ENCODE results near the gene TBX2. TPM values are rescaled to one million over a fixed set of nuclear protein-coding genes. Genes with fewer than 3 reads are reported as not detected.

TBX2 gene
- total and polyA plus RNA-seq, 2 of the 13 experiments (the other 11 are each of a cell fraction or from before 2014, with no cell fraction given), result 2.8 to 15.3 TPM

- TF ChIP-seq SOX6 (IDR thresholded peaks at IDR 0.05) (no peak), SOX6 (CRISPR knock-in tag; IDR thresholded peaks at IDR 0.05) (peak; percentile 77), ZNF280B (CRISPR knock-in tag; IDR thresholded peaks at IDR 0.05; ENCODE audit: borderline replicate concordance) (peak; percentile 69), PCBP1 (IDR thresholded peaks at IDR 0.05; ENCODE audit: borderline replicate concordance, low read depth, low read length) (no peak), ZNF780A (CRISPR knock-in tag; IDR thresholded peaks at IDR 0.05) (no peak), LCORL (IDR thresholded peaks at IDR 0.05) (no peak), LCORL (CRISPR knock-in tag; IDR thresholded peaks at IDR 0.05) (peak; percentile 88; the same call in 1 of the 2 replicates), FIP1L1 (IDR thresholded peaks at IDR 0.05; ENCODE audit: borderline replicate concordance, insufficient read depth, low read depth, low read length) (no peak), NONO (IDR thresholded peaks at IDR 0.05) (no peak), NONO (CRISPR knock-in tag; conservative IDR thresholded peaks at IDR 0.05) (0 out of 2 replicates have a peak, but pooled peaks have one; percentile 46), ZNF362 (CRISPR knock-in tag; IDR thresholded peaks at IDR 0.05; ENCODE audit: borderline replicate concordance) (0 out of 2 replicates have a peak, but pooled peaks have one; percentile 6), ZNF10 (CRISPR knock-in tag; IDR thresholded peaks at IDR 0.05; ENCODE audit: borderline replicate concordance, low read depth) (no peak), MLXIP (CRISPR knock-in tag; IDR thresholded peaks at IDR 0.05; ENCODE audit: borderline replicate concordance) (0 out of 2 replicates have a peak, but pooled peaks have one; percentile 29), MEF2D (CRISPR knock-in tag; IDR thresholded peaks at IDR 0.05) (peak; percentile 38; the same call in 1 of the 2 replicates), ATF7-NPFF (CRISPR knock-in tag; IDR thresholded peaks at IDR 0.05; ENCODE audit: low read depth) (no peak), ATF6 (CRISPR knock-in tag; conservative IDR thresholded peaks at IDR 0.05) (no peak), SIN3B (IDR thresholded peaks at IDR 0.05; ENCODE audit: low read length) (no peak), ZNF672 (CRISPR knock-in tag; IDR thresholded peaks at IDR 0.05) (no peak)
- TF ChIP-seq, protein P1, sequence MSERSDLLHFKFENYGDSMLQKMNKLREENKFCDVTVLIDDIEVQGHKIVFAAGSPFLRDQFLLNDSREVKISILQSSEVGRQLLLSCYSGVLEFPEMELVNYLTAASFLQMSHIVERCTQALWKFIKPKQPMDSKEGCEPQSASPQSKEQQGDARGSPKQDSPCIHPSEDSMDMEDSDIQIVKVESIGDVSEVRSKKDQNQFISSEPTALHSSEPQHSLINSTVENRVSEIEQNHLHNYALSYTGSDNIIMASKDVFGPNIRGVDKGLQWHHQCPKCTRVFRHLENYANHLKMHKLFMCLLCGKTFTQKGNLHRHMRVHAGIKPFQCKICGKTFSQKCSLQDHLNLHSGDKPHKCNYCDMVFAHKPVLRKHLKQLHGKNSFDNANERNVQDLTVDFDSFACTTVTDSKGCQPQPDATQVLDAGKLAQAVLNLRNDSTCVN (CRISPR knock-in tag; IDR thresholded peaks at IDR 0.05; ENCODE audit: borderline replicate concordance), result 0 out of 2 replicates have a peak, but pooled peaks have one; percentile 26
Measured at GRCh38 chr17:61454381-61455323, 55.0 kb downstream of the TBX2 start (continued).
